Stimulated activated CD8-positive, alpha-beta memory T cell treated with anti-CD3 and anti-CD28 coated beads, Interleukin-12 subunit alpha, Interleukin-12 subunit beta, amount 100 ng/mL, for 24 hours (primary cell): ENCODE results near the gene ADGRF1.

Source experiments
- DNase-seq: peaks from one replicate; pipeline ENCODE4 v3.0.0-alpha.2; 2020; ENCODE audit errors: extremely low read depth

ADGRF1 gene

GRCh38 chr6:46979206-46979605, 62.9 kb downstream of the ADGRF1 start:
- DNase-seq: no peak

GRCh38 chr6:46974786-46975185, 67.3 kb downstream of the ADGRF1 start:
- no peak for DNase-seq

- no peak for DNase-seq
Observed at GRCh38 chr6:46973029-46973428, 69.1 kb downstream of the ADGRF1 start.

- DNase-seq: no peak
Observed at GRCh38 chr6:46972531-46972930, 69.6 kb downstream of the ADGRF1 start.

GRCh38 chr6:46969206-46969605, 72.9 kb downstream of the ADGRF1 start:
- no peak for DNase-seq

- no peak for DNase-seq
Observed at GRCh38 chr6:46967826-46968349, 74.2 kb downstream of the ADGRF1 start.

GRCh38 chr6:46964716-46965519, 77.2 kb downstream of the ADGRF1 start:
- DNase-seq: no peak

- no peak for DNase-seq
Observed at GRCh38 chr6:46963626-46964025, 78.5 kb downstream of the ADGRF1 start.

- no peak for DNase-seq
Observed at GRCh38 chr6:46963039-46963438, 79.1 kb downstream of the ADGRF1 start.

- no peak for DNase-seq
Observed at GRCh38 chr6:46961711-46962110, 80.4 kb downstream of the ADGRF1 start.

GRCh38 chr6:46961232-46961631, 80.9 kb downstream of the ADGRF1 start:
- DNase-seq: no peak

GRCh38 chr6:46959419-46959818, 82.7 kb downstream of the ADGRF1 start:
- no peak for DNase-seq

GRCh38 chr6:46956409-46956808, 85.7 kb downstream of the ADGRF1 start:
- DNase-seq: no peak

- no peak for DNase-seq
Observed at GRCh38 chr6:46954837-46955451, 87.2 kb downstream of the ADGRF1 start.

GRCh38 chr6:46953921-46954320, 88.2 kb downstream of the ADGRF1 start:
- no peak for DNase-seq

GRCh38 chr6:46949632-46950280, 92.4 kb downstream of the ADGRF1 start:
- no peak for DNase-seq

- no peak for DNase-seq
Observed at GRCh38 chr6:46948699-46949098, 93.4 kb downstream of the ADGRF1 start.
